ENCODE measurements around the gene DNAAF3.
A peak's percentile ranks its signal among the peaks of the same experiment; 100 is the strongest.

Gene DNAAF3

GRCh38 chr19:55198651-55199050 is 32.2 kb upstream of the DNAAF3 start:
- TF ChIP-seq, protein P1, sequence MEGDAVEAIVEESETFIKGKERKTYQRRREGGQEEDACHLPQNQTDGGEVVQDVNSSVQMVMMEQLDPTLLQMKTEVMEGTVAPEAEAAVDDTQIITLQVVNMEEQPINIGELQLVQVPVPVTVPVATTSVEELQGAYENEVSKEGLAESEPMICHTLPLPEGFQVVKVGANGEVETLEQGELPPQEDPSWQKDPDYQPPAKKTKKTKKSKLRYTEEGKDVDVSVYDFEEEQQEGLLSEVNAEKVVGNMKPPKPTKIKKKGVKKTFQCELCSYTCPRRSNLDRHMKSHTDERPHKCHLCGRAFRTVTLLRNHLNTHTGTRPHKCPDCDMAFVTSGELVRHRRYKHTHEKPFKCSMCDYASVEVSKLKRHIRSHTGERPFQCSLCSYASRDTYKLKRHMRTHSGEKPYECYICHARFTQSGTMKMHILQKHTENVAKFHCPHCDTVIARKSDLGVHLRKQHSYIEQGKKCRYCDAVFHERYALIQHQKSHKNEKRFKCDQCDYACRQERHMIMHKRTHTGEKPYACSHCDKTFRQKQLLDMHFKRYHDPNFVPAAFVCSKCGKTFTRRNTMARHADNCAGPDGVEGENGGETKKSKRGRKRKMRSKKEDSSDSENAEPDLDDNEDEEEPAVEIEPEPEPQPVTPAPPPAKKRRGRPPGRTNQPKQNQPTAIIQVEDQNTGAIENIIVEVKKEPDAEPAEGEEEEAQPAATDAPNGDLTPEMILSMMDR (IDR thresholded peaks at IDR 0.05) = no peak
- H3K4me1 ChIP-seq = no peaks in the 10 kb centered on the region
- H3K27me3 ChIP-seq (ENCODE audit: control insufficient read depth, insufficient read depth, low read length) = no peaks in the 10 kb centered on the region
- H3K36me3 ChIP-seq (ENCODE audit: control insufficient read depth, insufficient read depth, low read length) = no peaks in the 10 kb centered on the region
- no peak overlapping the region for H3K9ac ChIP-seq
- no peaks in the 10 kb centered on the region for H3K9me3 ChIP-seq (ENCODE audit: control insufficient read depth, low read length)
- H3K4me2 ChIP-seq (ENCODE audit: low read length) = no peak overlapping the region
- H3K27ac ChIP-seq = no peak overlapping the region
- H2AFZ ChIP-seq = no peak overlapping the region
- no peaks in the 10 kb centered on the region for H3K79me2 ChIP-seq
- no peak overlapping the region for H3K4me3 ChIP-seq (ENCODE audit: low read depth, low read length)

- H3K9me3 ChIP-seq (ENCODE audit: control insufficient read depth, low read length) = no peaks in the 10 kb centered on the region
- TF ChIP-seq, protein P1 (IDR thresholded peaks at IDR 0.05) = no peak
- no peaks in the 10 kb centered on the region for H3K4me1 ChIP-seq
- H3K4me3 ChIP-seq (ENCODE audit: low read depth, low read length) = no peak overlapping the region
- H3K4me2 ChIP-seq (ENCODE audit: low read length) = no peak overlapping the region
- H3K36me3 ChIP-seq (ENCODE audit: control insufficient read depth, insufficient read depth, low read length) = no peaks in the 10 kb centered on the region
- no peak overlapping the region for H3K27ac ChIP-seq
- H3K9ac ChIP-seq = no peak overlapping the region
- H3K27me3 ChIP-seq (ENCODE audit: control insufficient read depth, insufficient read depth, low read length) = no peaks in the 10 kb centered on the region
- no peak overlapping the region for H2AFZ ChIP-seq
- no peaks in the 10 kb centered on the region for H3K79me2 ChIP-seq
Measured at GRCh38 chr19:55197528-55197927, 31.1 kb upstream of the DNAAF3 start.

DNA sequence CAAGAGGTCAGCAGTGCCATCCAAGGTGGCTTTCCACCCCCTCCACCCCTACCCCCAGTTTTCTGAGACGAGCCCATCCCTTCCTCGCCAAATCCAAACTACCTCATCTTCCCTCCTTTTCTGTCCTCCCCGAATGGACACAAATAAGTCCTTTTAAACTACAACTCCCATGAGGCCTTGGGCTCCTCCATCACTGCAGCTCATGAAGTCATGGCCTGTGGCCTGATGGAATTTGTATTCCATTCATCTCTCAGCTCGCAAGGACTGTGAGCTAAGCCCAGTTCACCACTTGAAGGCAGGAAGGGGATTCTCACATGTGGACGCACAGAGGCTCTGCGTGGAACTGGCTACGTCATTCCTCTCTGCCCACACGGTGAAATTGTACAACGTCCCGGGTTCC is 30.4 kb upstream of the DNAAF3 start:
- Histone ChIP-seq H3K4me1 (no peaks in the 10 kb centered on the region), H3K4me3 (ENCODE audit: low read depth, low read length) (no peak overlapping the region), H3K9ac (no peak overlapping the region), H2AFZ (no peak overlapping the region), H3K36me3 (ENCODE audit: control insufficient read depth, insufficient read depth, low read length) (no peaks in the 10 kb centered on the region), H3K9me3 (ENCODE audit: control insufficient read depth, low read length) (no peaks in the 10 kb centered on the region), H3K79me2 (no peaks in the 10 kb centered on the region), H3K4me2 (ENCODE audit: low read length) (no peak overlapping the region), H3K27ac (no peak overlapping the region), H3K27me3 (ENCODE audit: control insufficient read depth, insufficient read depth, low read length) (no peaks in the 10 kb centered on the region)
- TF ChIP-seq, protein P1 (IDR thresholded peaks at IDR 0.05) = no peak

- Histone ChIP-seq H3K27ac (no peak overlapping the region), H3K9me3 (ENCODE audit: control insufficient read depth, low read length) (no peaks in the 10 kb centered on the region), H3K4me3 (ENCODE audit: low read depth, low read length) (no peak overlapping the region), H3K36me3 (ENCODE audit: control insufficient read depth, insufficient read depth, low read length) (no peaks in the 10 kb centered on the region), H3K27me3 (ENCODE audit: control insufficient read depth, insufficient read depth, low read length) (no peaks in the 10 kb centered on the region), H3K4me1 (no peaks in the 10 kb centered on the region), H3K9ac (no peak overlapping the region), H3K4me2 (ENCODE audit: low read length) (no peak overlapping the region), H2AFZ (no peak overlapping the region), H3K79me2 (no peaks in the 10 kb centered on the region)
- TF ChIP-seq, protein P1 (IDR thresholded peaks at IDR 0.05) = no peak
Measured at GRCh38 chr19:55193481-55193880, 27.1 kb upstream of the DNAAF3 start.

- no peaks in the 10 kb centered on the region for H3K27me3 ChIP-seq (ENCODE audit: control insufficient read depth, insufficient read depth, low read length)
- no peak overlapping the region for H3K4me2 ChIP-seq (ENCODE audit: low read length)
- H3K9ac ChIP-seq = no peak overlapping the region
- no peaks in the 10 kb centered on the region for H3K79me2 ChIP-seq
- TF ChIP-seq, protein P1 (IDR thresholded peaks at IDR 0.05) = no peak
- peak overlapping the region; percentile 10 for H3K27ac ChIP-seq
- H2AFZ ChIP-seq = peak overlapping the region; percentile 25
- H3K36me3 ChIP-seq (ENCODE audit: control insufficient read depth, insufficient read depth, low read length) = no peaks in the 10 kb centered on the region
- H3K4me3 ChIP-seq (ENCODE audit: low read depth, low read length) = no peak overlapping the region
- H3K9me3 ChIP-seq (ENCODE audit: control insufficient read depth, low read length) = no peaks in the 10 kb centered on the region
- no peaks in the 10 kb centered on the region for H3K4me1 ChIP-seq
Measured at GRCh38 chr19:55189403-55189835, 23.0 kb upstream of the DNAAF3 start.
